Activated T-helper 17 cell treated with anti-CD3 and anti-CD28 coated beads, Interleukin-2, amount 50 U/mL, for 72 hours (primary cell): ENCODE measurements around the gene RSL1D1. TPM values are rescaled to one million over a fixed set of nuclear protein-coding genes. Genes with fewer than 3 reads are reported as not detected.
A peak's percentile ranks its signal among the peaks of the same experiment; 100 is the strongest.

Source experiments
- ATAC-seq: fragments of 150-1000 bp; cut with Tn5 transposase; replicated peaks from 2 replicates; pipeline ENCODE4 v1.10.0; 2021; ENCODE audit warnings: mild to moderate bottlenecking, moderate library complexity
- H3K27ac Mint-ChIP-seq: one replicate; pipeline ENCODE4 v1.8.0; 2022; ENCODE audit warnings: mixed read lengths
- H3K27me3 Mint-ChIP-seq: one replicate; pipeline ENCODE4 v1.8.0; 2022; ENCODE audit warnings: mixed read lengths
- H3K36me3 Mint-ChIP-seq: one replicate; pipeline ENCODE4 v1.8.0; 2022; ENCODE audit warnings: low read depth, mild to moderate bottlenecking, mixed read lengths
- H3K4me1 Mint-ChIP-seq: one replicate; pipeline ENCODE4 v1.8.0; 2022; ENCODE audit warnings: mixed read lengths
- H3K4me3 Mint-ChIP-seq: one replicate; pipeline ENCODE4 v1.8.0; 2022; ENCODE audit warnings: mild to moderate bottlenecking, mixed read lengths
- H3K9me3 Mint-ChIP-seq: one replicate; pipeline ENCODE4 v1.8.0; 2022; ENCODE audit warnings: mixed read lengths
- total RNA-seq, 2 donors: library from RNA; stranded (reverse); gene quantifications; one replicate each; pipeline ENCODE4 v1.2.3, GENCODE V29; 2022

Gene RSL1D1
- total RNA-seq, 2 donors from 2014 or later, result 275 to 288 TPM

DNA sequence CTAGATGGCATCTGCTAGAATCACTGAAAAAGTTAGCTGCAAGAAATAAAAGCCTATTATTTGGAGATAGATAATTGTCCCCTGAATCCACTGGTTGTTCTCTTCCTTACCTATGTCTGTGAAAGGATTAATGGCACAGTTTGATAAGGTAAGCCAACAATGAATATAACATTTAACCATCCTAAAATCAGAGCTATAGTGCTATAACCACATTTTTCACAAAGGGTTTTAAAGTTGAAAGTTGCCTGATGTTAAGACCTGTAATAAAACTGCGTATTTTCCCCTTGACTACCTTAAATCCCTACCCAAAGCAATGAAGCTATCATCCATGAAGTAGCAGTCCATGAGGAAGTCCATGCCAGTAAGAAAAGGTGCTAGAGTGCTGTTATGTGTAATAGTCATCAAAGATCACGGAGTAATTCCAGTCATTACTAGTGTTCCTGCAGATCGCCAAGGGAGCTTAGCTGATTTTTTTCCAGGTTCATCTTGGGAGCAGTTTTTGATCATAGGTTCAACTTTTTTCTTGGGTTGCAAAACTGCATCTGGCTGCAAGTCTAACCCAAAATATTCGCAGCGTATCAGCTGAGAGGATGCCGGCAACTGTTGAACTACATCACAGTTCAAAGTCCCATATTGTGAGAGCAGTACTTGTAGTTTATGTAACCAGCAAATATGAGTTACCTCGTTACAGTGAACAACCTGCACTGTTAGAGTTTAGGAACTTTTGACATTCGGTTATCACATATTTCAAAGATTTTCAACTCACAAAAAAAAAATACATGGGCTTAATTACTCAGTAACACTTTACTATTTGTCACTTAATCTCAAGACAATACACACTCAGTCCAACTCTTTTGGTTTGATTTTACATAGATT, 18.2 kb upstream of the RSL1D1 start:
- Mint-ChIP-seq H3K4me1 (no peaks in the 10 kb centered on the region), H3K27me3 (no peaks in the 10 kb centered on the region), H3K27ac (no peak overlapping the region), H3K36me3 (peaks cover 62% of the 10 kb centered on the region), H3K4me3 (no peak overlapping the region), H3K9me3 (no peaks in the 10 kb centered on the region)
- ATAC-seq, result no peak

DNA sequence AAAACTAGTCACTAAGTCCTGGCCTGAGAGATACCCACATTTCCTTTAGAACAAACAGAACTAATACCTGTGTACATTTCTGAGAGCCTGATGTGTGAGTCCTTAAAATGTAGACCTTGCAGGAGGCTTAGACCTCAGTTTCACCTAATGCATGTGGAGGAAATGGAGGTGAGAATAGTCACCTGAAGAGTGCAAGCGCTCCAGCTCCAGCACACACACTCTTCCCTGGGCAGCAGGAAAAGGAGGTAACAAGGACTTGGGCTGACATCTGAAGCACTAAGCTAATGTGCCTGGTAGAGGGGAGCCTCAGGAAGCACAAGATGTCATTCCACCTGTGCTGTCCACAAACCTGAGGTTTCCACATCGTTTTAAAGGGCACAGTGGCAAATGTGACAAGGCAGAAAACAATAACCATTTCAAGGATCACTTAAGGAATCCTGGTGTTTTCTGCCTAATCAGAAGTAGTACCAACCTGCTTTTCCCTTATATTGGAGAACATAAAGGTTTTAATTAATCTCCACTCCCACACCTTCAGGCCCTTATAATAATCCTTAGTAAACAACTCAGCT, 17.2 kb upstream of the RSL1D1 start:
- no peaks in the 10 kb centered on the region for H3K27me3 Mint-ChIP-seq
- no peak overlapping the region for H3K27ac Mint-ChIP-seq
- peaks cover 51% of the 10 kb centered on the region for H3K36me3 Mint-ChIP-seq
- no peaks in the 10 kb centered on the region for H3K4me1 Mint-ChIP-seq
- no peak overlapping the region for H3K4me3 Mint-ChIP-seq
- no peaks in the 10 kb centered on the region for H3K9me3 Mint-ChIP-seq
- ATAC-seq, result no peak

DNA sequence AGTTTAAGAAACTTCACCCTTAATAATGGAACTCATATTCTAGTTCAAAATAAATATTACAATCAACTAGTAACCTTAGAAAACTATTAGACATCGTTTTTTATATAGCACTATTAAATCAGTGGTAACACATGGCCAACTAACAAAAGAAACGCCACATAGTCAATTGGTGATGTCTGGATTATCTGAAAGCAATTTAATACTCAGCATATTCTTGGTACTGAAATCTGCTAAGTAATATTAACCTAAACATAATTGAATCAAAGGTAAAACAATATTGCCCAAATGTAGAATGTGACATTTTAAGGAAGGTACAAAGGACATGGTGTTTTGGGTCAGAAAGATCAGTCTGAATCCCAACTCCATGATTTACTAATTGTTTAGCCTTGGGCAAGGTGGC, 11.1 kb upstream of the RSL1D1 start:
- H3K9me3 Mint-ChIP-seq, result no peaks in the 10 kb centered on the region
- ATAC-seq, result no peak
- H3K4me3 Mint-ChIP-seq, result no peak overlapping the region

DNA sequence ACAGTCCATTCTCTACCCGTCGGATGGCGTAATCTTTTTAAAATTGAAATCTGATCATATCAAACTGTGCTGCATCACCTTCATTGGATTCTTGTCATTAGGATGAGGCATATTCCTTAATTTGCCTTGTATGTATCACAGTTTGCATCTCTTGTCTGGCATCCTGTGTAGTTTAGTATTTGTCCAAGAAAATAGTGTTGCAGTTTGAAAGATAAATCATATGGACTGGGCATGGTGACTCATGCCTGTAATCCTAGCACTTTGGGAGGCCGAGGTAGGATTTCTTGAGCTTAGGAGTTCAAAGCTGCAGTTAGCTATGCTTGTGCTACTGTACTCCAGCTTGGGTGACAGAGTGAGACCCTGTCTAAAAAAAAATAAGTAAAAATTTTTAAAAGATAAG, 5.8 kb upstream of the RSL1D1 start:
- Mint-ChIP-seq H3K9me3 (no peaks in the 10 kb centered on the region), H3K27me3 (no peaks in the 10 kb centered on the region), H3K4me1 (peaks cover 20% of the 10 kb centered on the region), H3K27ac (no peak overlapping the region), H3K4me3 (no peak overlapping the region), H3K36me3 (peaks cover 43% of the 10 kb centered on the region)
- ATAC-seq, result no peak

More for the DNA sequence above, 11.1 kb upstream of the RSL1D1 start:
- H3K4me1 Mint-ChIP-seq, result peaks cover 3% of the 10 kb centered on the region
- H3K27me3 Mint-ChIP-seq, result no peaks in the 10 kb centered on the region
- no peak overlapping the region for H3K27ac Mint-ChIP-seq
- peaks cover 9% of the 10 kb centered on the region for H3K36me3 Mint-ChIP-seq

DNA sequence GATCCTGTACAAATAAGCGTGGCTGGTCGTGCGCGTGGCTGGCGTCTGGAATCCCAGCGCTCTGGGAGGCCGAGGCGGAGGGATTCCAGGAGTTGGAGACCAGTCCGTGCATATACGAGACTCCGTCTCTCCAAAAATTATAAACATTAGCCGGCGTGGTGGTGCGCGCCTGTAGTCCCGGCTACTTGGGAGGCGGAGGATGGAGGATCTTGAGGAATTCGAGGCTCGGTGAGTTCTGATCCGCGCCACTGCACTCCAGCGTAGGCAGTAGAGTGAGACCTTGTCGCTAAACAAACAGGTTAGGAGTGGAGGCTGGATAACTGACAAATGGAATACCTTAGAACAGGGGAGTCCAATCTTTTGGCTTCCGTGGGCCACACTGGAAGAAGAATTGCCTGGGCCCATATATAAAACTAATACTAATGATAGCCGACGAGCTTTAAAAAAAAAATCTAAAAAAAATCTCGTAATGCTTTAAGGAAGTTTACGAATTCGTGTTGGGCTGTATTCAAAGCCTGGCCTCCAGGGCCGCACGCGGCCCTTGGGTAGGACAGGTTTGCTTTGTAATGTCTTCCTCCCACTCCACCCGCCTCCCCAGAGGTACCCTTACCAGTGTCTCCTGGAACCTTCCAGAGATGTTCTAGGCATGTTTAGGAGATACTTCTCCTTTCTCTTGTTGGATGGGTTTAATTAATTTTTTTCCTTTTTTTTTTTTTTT, 909 bp upstream of the RSL1D1 start:
- peak overlapping the region; percentile 99 for H3K4me3 Mint-ChIP-seq
- H3K9me3 Mint-ChIP-seq, result no peaks in the 10 kb centered on the region
- peaks cover 82% of the 10 kb centered on the region for H3K36me3 Mint-ChIP-seq
- ATAC-seq, result no peak
- H3K27me3 Mint-ChIP-seq, result no peaks in the 10 kb centered on the region
- H3K4me1 Mint-ChIP-seq, result peaks cover 31% of the 10 kb centered on the region
- H3K27ac Mint-ChIP-seq, result peak overlapping the region; percentile 98

DNA sequence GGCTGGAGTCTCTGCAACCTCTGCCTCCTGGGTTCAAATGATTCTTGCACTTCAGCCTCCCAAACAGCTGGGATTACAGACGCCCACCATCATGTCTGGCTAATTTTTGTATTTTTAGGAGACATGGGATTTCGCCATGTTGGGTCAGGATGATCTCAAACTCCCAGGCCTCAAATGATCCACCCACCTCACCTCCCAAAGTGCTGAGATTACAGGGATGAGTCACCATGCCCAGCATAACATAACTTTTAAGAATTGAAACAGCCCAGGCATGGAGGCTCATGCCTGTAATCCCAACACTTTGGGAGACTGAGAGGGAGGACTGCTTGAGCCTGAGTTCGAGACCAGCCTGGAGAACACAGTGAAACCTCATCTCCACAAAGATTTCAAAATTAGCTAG, 2.5 kb downstream of the RSL1D1 start:
- Mint-ChIP-seq H3K4me3 (peak overlapping the region; percentile 99), H3K27ac (peak overlapping the region; percentile 72), H3K36me3 (peaks cover 86% of the 10 kb centered on the region), H3K4me1 (peaks cover 27% of the 10 kb centered on the region), H3K27me3 (no peaks in the 10 kb centered on the region), H3K9me3 (no peaks in the 10 kb centered on the region)
- peak; percentile 13 for ATAC-seq

DNA sequence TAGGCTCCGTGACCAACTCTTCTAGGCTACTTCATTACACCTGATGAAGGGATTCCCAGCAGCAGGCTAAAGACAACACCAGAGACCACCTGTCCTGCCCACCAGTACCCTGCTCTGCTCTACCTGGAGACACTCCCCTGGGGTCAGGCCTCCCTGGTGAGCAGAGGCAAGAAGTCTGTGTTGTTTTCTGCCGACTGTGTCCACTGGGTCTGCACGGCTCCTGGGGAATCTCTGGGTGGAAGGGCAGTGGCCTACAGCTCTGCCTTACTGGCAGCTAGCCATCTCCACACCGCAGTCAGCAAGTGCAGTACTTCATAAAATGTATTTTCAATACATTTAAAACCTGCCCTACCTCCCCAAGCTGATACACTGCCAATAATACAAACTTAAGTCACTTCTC, 6.8 kb downstream of the RSL1D1 start:
- H3K4me1 Mint-ChIP-seq, result peaks cover 20% of the 10 kb centered on the region
- H3K27ac Mint-ChIP-seq, result no peak overlapping the region
- no peak for ATAC-seq
- H3K36me3 Mint-ChIP-seq, result peaks cover 99% of the 10 kb centered on the region
- H3K4me3 Mint-ChIP-seq, result no peak overlapping the region
- no peaks in the 10 kb centered on the region for H3K9me3 Mint-ChIP-seq
- H3K27me3 Mint-ChIP-seq, result no peaks in the 10 kb centered on the region

DNA sequence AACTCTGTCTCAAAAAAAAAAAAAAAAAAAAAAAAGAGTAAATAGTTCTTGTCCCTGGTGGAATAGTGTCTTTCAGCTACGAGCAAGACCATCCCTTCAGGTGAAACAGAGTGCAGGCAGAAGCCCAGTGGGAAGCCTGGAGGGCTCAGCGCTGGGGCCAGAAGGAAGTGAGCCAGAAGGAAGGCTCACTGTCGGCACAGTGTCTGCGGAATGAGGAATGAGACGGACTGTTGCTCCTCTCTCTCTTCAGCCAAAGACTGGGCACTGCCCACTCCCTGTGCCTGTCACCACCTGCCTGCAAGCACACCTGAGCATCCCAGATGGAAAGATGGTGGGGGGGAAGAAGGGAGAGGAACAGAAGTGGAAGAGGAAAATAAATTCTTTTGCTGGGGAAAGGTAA, 7.5 kb downstream of the RSL1D1 start:
- Mint-ChIP-seq H3K27me3 (no peaks in the 10 kb centered on the region), H3K27ac (no peak overlapping the region), H3K36me3 (peaks cover 99% of the 10 kb centered on the region), H3K4me1 (peaks cover 15% of the 10 kb centered on the region), H3K4me3 (no peak overlapping the region), H3K9me3 (no peaks in the 10 kb centered on the region)
- ATAC-seq, result no peak

DNA sequence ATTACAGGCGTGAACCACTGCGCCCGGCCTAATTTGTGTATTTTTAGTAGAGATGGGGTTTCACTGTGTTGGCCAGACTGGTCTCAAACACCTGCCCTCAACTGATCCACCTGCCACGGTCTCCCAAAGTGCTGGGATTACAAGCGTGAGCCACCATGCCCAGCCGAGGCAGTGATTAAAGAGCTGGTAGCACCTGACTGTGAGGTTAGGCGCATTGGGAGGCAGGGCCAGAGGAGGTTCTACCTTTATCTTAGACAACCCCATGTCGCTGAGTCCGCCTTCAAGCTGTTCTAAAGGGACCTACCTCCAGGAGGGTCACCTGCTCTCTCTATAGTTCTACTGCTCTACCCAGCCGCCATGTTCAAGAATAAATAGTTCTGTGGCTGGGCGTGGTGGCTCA, 8.1 kb downstream of the RSL1D1 start:
- Mint-ChIP-seq H3K4me1 (peaks cover 10% of the 10 kb centered on the region), H3K27me3 (no peaks in the 10 kb centered on the region), H3K27ac (no peak overlapping the region), H3K36me3 (peaks cover 99% of the 10 kb centered on the region), H3K9me3 (no peaks in the 10 kb centered on the region), H3K4me3 (no peak overlapping the region)
- ATAC-seq, result no peak

DNA sequence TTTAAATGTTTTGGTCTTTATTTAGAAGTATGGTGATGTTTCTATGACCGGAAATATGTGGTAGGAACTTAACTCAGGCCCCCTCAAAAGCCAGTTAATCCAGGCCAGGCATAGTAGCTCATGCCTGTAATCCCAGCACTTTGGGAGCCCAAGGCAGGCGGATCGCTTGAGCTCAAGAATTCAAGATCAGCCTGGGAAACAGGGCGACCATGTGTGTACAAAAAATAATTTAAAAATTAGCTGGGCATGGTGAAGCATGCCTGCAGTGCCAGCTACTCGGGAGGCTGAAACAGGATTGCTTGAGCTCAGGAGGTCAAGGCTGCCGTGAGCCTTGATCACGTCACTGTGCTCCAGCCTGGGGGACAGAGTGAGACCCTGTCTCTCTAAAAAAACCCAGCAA, 10.3 kb downstream of the RSL1D1 start:
- Mint-ChIP-seq H3K27ac (no peak overlapping the region), H3K36me3 (peaks cover 99% of the 10 kb centered on the region), H3K4me1 (peaks cover 6% of the 10 kb centered on the region), H3K9me3 (no peaks in the 10 kb centered on the region), H3K27me3 (no peaks in the 10 kb centered on the region), H3K4me3 (no peak overlapping the region)
- ATAC-seq, result no peak

DNA sequence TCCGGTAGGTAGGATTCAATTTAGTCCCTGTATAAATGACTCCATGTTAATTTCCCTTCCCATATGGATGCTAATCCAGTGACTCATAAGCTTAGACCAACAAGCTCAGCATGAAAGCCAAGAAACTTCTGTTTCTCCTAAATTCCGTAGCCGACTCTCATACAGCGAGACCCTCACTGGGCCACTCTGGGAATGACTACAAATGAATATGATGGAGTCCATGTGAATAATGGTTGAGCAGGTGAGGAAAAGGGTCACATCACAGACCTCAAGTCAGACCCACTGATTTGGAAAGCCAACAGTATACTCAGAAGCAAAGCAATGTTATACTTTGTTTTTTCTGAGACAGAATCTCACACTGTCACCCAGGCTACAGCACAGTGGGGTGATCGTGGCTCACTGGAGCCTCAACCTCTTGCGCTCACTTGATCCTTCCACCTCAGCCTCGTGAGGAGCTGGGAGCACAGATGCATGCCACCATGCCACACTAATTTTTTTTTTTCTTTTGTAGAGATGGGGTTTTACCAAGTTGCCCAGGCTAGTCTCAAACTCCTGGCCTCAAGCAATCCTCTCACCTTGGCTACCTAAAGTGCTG, 14.6 kb downstream of the RSL1D1 start:
- no peak overlapping the region for H3K27ac Mint-ChIP-seq
- no peaks in the 10 kb centered on the region for H3K4me1 Mint-ChIP-seq
- no peak for ATAC-seq
- peaks cover 59% of the 10 kb centered on the region for H3K36me3 Mint-ChIP-seq
- no peaks in the 10 kb centered on the region for H3K9me3 Mint-ChIP-seq
- H3K4me3 Mint-ChIP-seq, result no peak overlapping the region
- no peaks in the 10 kb centered on the region for H3K27me3 Mint-ChIP-seq

DNA sequence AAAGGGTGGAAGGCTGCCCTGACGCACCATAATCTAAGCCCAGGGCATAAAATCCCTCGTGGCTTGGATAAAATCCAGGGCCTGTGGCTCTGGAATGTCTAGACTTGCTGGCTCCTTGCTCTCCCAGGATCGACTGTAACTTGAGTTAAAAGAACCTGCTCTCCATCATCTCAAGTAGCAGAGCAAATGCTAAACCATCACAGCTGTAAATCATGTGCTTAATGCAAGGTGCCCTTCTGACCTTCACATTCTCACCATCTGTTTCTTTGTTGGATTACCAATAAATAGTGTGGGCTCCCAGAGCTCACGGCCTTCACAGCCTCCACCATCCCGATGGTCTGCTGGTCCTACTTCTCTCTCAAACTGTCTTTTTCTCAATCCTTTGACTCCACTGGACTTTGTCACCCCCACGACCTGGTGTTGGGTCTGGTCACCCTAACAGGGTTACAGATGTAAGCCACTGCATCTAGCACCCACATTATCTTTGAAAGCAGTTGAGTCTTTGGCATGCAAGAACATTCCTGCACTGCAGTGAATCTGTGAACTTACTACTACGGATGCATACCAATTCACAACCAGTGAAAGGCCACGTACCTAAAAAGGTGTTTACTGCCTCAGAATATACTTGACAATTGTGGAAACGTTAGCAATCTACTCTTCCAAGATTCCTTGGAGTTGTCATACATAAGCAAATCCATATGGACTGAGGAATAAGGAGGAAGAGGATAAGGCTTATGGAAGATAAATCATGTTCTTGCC, 15.3 kb downstream of the RSL1D1 start:
- no peaks in the 10 kb centered on the region for H3K4me1 Mint-ChIP-seq
- no peaks in the 10 kb centered on the region for H3K9me3 Mint-ChIP-seq
- no peak overlapping the region for H3K27ac Mint-ChIP-seq
- H3K27me3 Mint-ChIP-seq, result no peaks in the 10 kb centered on the region
- H3K36me3 Mint-ChIP-seq, result peaks cover 52% of the 10 kb centered on the region
- no peak for ATAC-seq
- no peak overlapping the region for H3K4me3 Mint-ChIP-seq

DNA sequence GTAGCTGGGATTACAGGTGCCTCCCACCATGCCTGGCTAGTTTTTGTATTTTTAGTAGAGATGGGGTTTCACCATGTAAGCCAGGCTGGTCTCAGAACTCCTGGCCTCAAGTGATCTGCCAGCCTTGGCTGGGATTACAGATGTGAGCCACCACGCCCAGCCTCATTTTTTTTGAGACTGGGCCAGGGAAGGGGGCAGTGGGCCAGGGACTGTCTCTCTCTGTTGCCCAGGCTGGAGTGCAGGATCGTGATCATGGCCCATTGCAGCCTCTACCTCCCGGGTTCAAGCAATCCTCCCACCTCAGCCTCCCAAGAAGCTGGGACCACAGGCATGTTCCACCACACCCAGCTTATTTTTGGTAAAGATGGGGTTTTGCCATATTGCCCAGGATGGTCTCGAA, 16.0 kb downstream of the RSL1D1 start:
- Mint-ChIP-seq H3K27ac (no peak overlapping the region), H3K9me3 (no peaks in the 10 kb centered on the region), H3K4me1 (no peaks in the 10 kb centered on the region), H3K27me3 (no peaks in the 10 kb centered on the region), H3K36me3 (peaks cover 44% of the 10 kb centered on the region), H3K4me3 (no peak overlapping the region)
- no peak for ATAC-seq
